ENCODE data around the gene LRP1B.

The LRP1B gene

GRCh38 chr2:140873915-140874531 is 1256.8 kb downstream of the LRP1B start:
- in situ Hi-C loops (cut with MboI; ENCODE audit: low sequenced_read_pairs): no loop called here

GRCh38 chr2:140869925-140870324 is 1260.9 kb downstream of the LRP1B start:
- in situ Hi-C loops (cut with MboI; ENCODE audit: low sequenced_read_pairs): no loop called here

GRCh38 chr2:140869107-140869506 is 1261.7 kb downstream of the LRP1B start:
- in situ Hi-C loops (cut with MboI; ENCODE audit: low sequenced_read_pairs): no loop called here

- in situ Hi-C loops (cut with MboI; ENCODE audit: low sequenced_read_pairs): no loop called here
Observed at GRCh38 chr2:140865837-140866236, 1265.0 kb downstream of the LRP1B start.

- in situ Hi-C loops (cut with MboI; ENCODE audit: low sequenced_read_pairs): no loop called here
Observed at GRCh38 chr2:140863713-140864112, 1267.1 kb downstream of the LRP1B start.

GRCh38 chr2:140862181-140862580 is 1268.6 kb downstream of the LRP1B start:
- in situ Hi-C loops (cut with MboI; ENCODE audit: low sequenced_read_pairs): no loop called here

- in situ Hi-C loops (cut with MboI; ENCODE audit: low sequenced_read_pairs): no loop called here
Observed at GRCh38 chr2:140861666-140862065, 1269.2 kb downstream of the LRP1B start.

- in situ Hi-C loops (cut with MboI; ENCODE audit: low sequenced_read_pairs): no loop called here
Observed at GRCh38 chr2:140855471-140855870, 1275.3 kb downstream of the LRP1B start.

GRCh38 chr2:140851258-140851981 is 1279.4 kb downstream of the LRP1B start:
- in situ Hi-C loops (cut with MboI; ENCODE audit: low sequenced_read_pairs): no loop called here

- in situ Hi-C loops (cut with MboI; ENCODE audit: low sequenced_read_pairs): no loop called here
Observed at GRCh38 chr2:140843186-140843585, 1287.6 kb downstream of the LRP1B start.

GRCh38 chr2:140842110-140842509 is 1288.7 kb downstream of the LRP1B start:
- in situ Hi-C loops (cut with MboI; ENCODE audit: low sequenced_read_pairs): no loop called here

- in situ Hi-C loops (cut with MboI; ENCODE audit: low sequenced_read_pairs): no loop called here
Observed at GRCh38 chr2:140841141-140841540, 1289.7 kb downstream of the LRP1B start.

- in situ Hi-C loops (cut with MboI; ENCODE audit: low sequenced_read_pairs): no loop called here
Observed at GRCh38 chr2:140836826-140837225, 1294.0 kb downstream of the LRP1B start.

GRCh38 chr2:140835079-140835478 is 1295.7 kb downstream of the LRP1B start:
- in situ Hi-C loops (cut with MboI; ENCODE audit: low sequenced_read_pairs): no loop called here

- in situ Hi-C loops (cut with MboI; ENCODE audit: low sequenced_read_pairs): no loop called here
Observed at GRCh38 chr2:140814141-140814540, 1316.7 kb downstream of the LRP1B start.

- in situ Hi-C loops (cut with MboI; ENCODE audit: low sequenced_read_pairs): no loop called here
Observed at GRCh38 chr2:140808820-140809219, 1322.0 kb downstream of the LRP1B start.

GRCh38 chr2:140808211-140808610 is 1322.6 kb downstream of the LRP1B start:
- in situ Hi-C loops (cut with MboI; ENCODE audit: low sequenced_read_pairs): no loop called here

- in situ Hi-C loops (cut with MboI; ENCODE audit: low sequenced_read_pairs): no loop called here
Observed at GRCh38 chr2:140804700-140805260, 1326.0 kb downstream of the LRP1B start.

- in situ Hi-C loops (cut with MboI; ENCODE audit: low sequenced_read_pairs): no loop called here
Observed at GRCh38 chr2:140801311-140801710, 1329.5 kb downstream of the LRP1B start.

GRCh38 chr2:140797718-140798117 is 1333.1 kb downstream of the LRP1B start:
- in situ Hi-C loops (cut with MboI; ENCODE audit: low sequenced_read_pairs): no loop called here

GRCh38 chr2:140791802-140792201 is 1339.0 kb downstream of the LRP1B start:
- in situ Hi-C loops (cut with MboI; ENCODE audit: low sequenced_read_pairs): no loop called here

- in situ Hi-C loops (cut with MboI; ENCODE audit: low sequenced_read_pairs): no loop called here
Observed at GRCh38 chr2:140786585-140786984, 1344.2 kb downstream of the LRP1B start.
